Astrocyte (in vitro differentiated cells and primary cell): Measurements from ENCODE around the gene DLGAP1. TPM values are rescaled to one million over a fixed set of nuclear protein-coding genes. Genes with fewer than 3 reads are reported as not detected.

ENCODE experiments used
- DNase-seq: peaks from one replicate; pipeline ENCODE4 v3.0.0-alpha.2; 2010; ENCODE audit warnings: low read depth
- FAIRE-seq: peaks from 2 replicates; lab custom pipeline; 2011; peaks lifted over from hg19 to GRCh38; lab: Jason Lieb, UNC
- H2AFZ ChIP-seq: 2 replicates; pipeline ENCODE4 v1.6.0; 2012; ENCODE audit warnings: low read depth, low read length, inconsistent platforms
- H3K27ac ChIP-seq: 2 replicates; pipeline ENCODE4 v1.5.1; 2011; ENCODE audit warnings: low read depth, low read length, inconsistent platforms
- H3K27me3 ChIP-seq: 2 replicates; pipeline ENCODE4 v1.6.0; 2011; ENCODE audit warnings: low read length, inconsistent platforms; ENCODE audit not compliant: insufficient read depth
- H3K36me3 ChIP-seq: 2 replicates; pipeline ENCODE4 v1.5.1; 2011; ENCODE audit warnings: low read length, inconsistent platforms; ENCODE audit not compliant: insufficient read depth
- H3K4me1 ChIP-seq: 2 replicates; pipeline ENCODE4 v1.5.1; 2011; ENCODE audit warnings: low read length, inconsistent platforms; ENCODE audit not compliant: insufficient read depth
- H3K4me2 ChIP-seq: 2 replicates; pipeline ENCODE4 v1.6.0; 2012; ENCODE audit warnings: low read length, inconsistent platforms
- H3K4me3 ChIP-seq: 2 replicates; pipeline ENCODE4 v1.5.1; 2011; ENCODE audit warnings: low read depth, mild to moderate bottlenecking, low read length, inconsistent platforms; ENCODE audit not compliant: insufficient read depth
- H3K79me2 ChIP-seq: 2 replicates; pipeline ENCODE4 v1.6.0; 2012; ENCODE audit warnings: mild to moderate bottlenecking, low read length, inconsistent platforms; ENCODE audit not compliant: insufficient read depth
- H3K9ac ChIP-seq: 2 replicates; pipeline ENCODE4 v1.6.0; 2012; ENCODE audit warnings: mild to moderate bottlenecking, low read length, inconsistent platforms
- H3K9me3 ChIP-seq: 2 replicates; pipeline ENCODE4 v1.5.1; 2012; ENCODE audit warnings: low read depth, mild to moderate bottlenecking, low read length, inconsistent platforms; ENCODE audit not compliant: insufficient read depth
- H4K20me1 ChIP-seq: 2 replicates; pipeline ENCODE4 v1.6.0; 2012; ENCODE audit warnings: low read length, inconsistent platforms; ENCODE audit not compliant: insufficient read depth
- H3K27ac Mint-ChIP-seq: one replicate; pipeline ENCODE4 v1.8.0; 2021; ENCODE audit warnings: mild to moderate bottlenecking, mixed read lengths; ENCODE audit not compliant: unreplicated experiment
- H3K27me3 Mint-ChIP-seq: one replicate; pipeline ENCODE4 v1.8.0; 2021; ENCODE audit warnings: low read depth, mixed read lengths; ENCODE audit not compliant: unreplicated experiment
- H3K36me3 Mint-ChIP-seq: one replicate; pipeline ENCODE4 v1.8.0; 2021; ENCODE audit warnings: low read depth, mixed read lengths; ENCODE audit not compliant: unreplicated experiment
- H3K4me1 Mint-ChIP-seq: one replicate; pipeline ENCODE4 v1.8.0; 2021; ENCODE audit warnings: low read depth, mixed read lengths; ENCODE audit not compliant: unreplicated experiment
- H3K4me3 Mint-ChIP-seq: one replicate; pipeline ENCODE4 v1.8.0; 2021; ENCODE audit warnings: mild to moderate bottlenecking, moderate library complexity, mixed read lengths; ENCODE audit not compliant: unreplicated experiment
- H3K9me3 Mint-ChIP-seq: one replicate; pipeline ENCODE4 v1.8.0; 2021; ENCODE audit warnings: mild to moderate bottlenecking, mixed read lengths; ENCODE audit not compliant: unreplicated experiment
- CTCF ChIP-seq: IDR thresholded peaks from 2 replicates; pipeline ENCODE4 v1.5.1; 2011; ENCODE audit warnings: low read depth, mild to moderate bottlenecking, inconsistent platforms, low read length, moderate library complexity; ENCODE audit not compliant: insufficient read depth
- EZH2 ChIP-seq: IDR thresholded peaks from 2 replicates; pipeline ENCODE4 v1.6.1; 2012; ENCODE audit warnings: mild to moderate bottlenecking, low read length, inconsistent platforms; ENCODE audit not compliant: insufficient read depth
- total RNA-seq: library from RNA; stranded (reverse); gene quantifications from 2 replicates; pipeline ENCODE4 v1.2.1, GENCODE V29; 2021

DLGAP1 gene
- total RNA-seq, 1 donor from 2014 or later: 2.3 TPM

GRCh38 chr18:3554091-3554601 lies 901.0 kb downstream of the DLGAP1 start:
- peaks cover 9% of the 10 kb centered on the region for H3K4me1 Mint-ChIP-seq
- H3K4me3 Mint-ChIP-seq: no peak overlapping the region
- H3K4me1 ChIP-seq: no peaks in the 10 kb centered on the region
- H3K36me3 ChIP-seq: no peaks in the 10 kb centered on the region
- H3K27ac Mint-ChIP-seq: no peak overlapping the region
- TF ChIP-seq EZH2 (no peak), CTCF (no peak)
- FAIRE-seq (no peak), DNase-seq (peak; percentile 8)
- no peak overlapping the region for H3K9ac ChIP-seq
- no peak overlapping the region for H3K4me3 ChIP-seq
- H3K27me3 Mint-ChIP-seq: no peaks in the 10 kb centered on the region
- H3K79me2 ChIP-seq: no peaks in the 10 kb centered on the region
- no peak overlapping the region for H2AFZ ChIP-seq
- no peak overlapping the region for H3K4me2 ChIP-seq
- peaks cover 3% of the 10 kb centered on the region for H3K9me3 Mint-ChIP-seq
- H3K27me3 ChIP-seq: no peaks in the 10 kb centered on the region
- H4K20me1 ChIP-seq: no peaks in the 10 kb centered on the region
- H3K36me3 Mint-ChIP-seq: no peaks in the 10 kb centered on the region
- no peak overlapping the region for H3K27ac ChIP-seq
- H3K9me3 ChIP-seq: no peaks in the 10 kb centered on the region

GRCh38 chr18:3552305-3552704 lies 902.8 kb downstream of the DLGAP1 start:
- no peak overlapping the region for H3K4me2 ChIP-seq
- no peaks in the 10 kb centered on the region for H3K27me3 ChIP-seq
- no peaks in the 10 kb centered on the region for H3K79me2 ChIP-seq
- no peaks in the 10 kb centered on the region for H4K20me1 ChIP-seq
- FAIRE-seq: no peak
- peaks cover 9% of the 10 kb centered on the region for H3K4me1 Mint-ChIP-seq
- TF ChIP-seq EZH2 (no peak), CTCF (no peak)
- peak overlapping the region; percentile 53 for H3K27ac Mint-ChIP-seq
- H3K4me1 ChIP-seq: no peaks in the 10 kb centered on the region
- no peaks in the 10 kb centered on the region for H3K27me3 Mint-ChIP-seq
- H3K36me3 Mint-ChIP-seq: no peaks in the 10 kb centered on the region
- H2AFZ ChIP-seq: no peak overlapping the region
- peaks cover 3% of the 10 kb centered on the region for H3K9me3 Mint-ChIP-seq
- H3K4me3 ChIP-seq: no peak overlapping the region
- DNase-seq: no peak
- H3K4me3 Mint-ChIP-seq: no peak overlapping the region
- H3K27ac ChIP-seq: no peak overlapping the region
- H3K9ac ChIP-seq: no peak overlapping the region
- H3K36me3 ChIP-seq: no peaks in the 10 kb centered on the region
- no peaks in the 10 kb centered on the region for H3K9me3 ChIP-seq

- H3K4me3 ChIP-seq: no peak overlapping the region
- Mint-ChIP-seq H3K4me1 (no peaks in the 10 kb centered on the region), H3K27ac (no peak overlapping the region), H3K4me3 (no peak overlapping the region), H3K9me3 (peaks cover 3% of the 10 kb centered on the region), H3K36me3 (no peaks in the 10 kb centered on the region), H3K27me3 (no peaks in the 10 kb centered on the region)
- DNase-seq: no peak
- H3K9me3 ChIP-seq: no peaks in the 10 kb centered on the region
- TF ChIP-seq CTCF (no peak), EZH2 (no peak)
- H3K9ac ChIP-seq: no peak overlapping the region
- no peaks in the 10 kb centered on the region for H3K36me3 ChIP-seq
- no peak overlapping the region for H3K27ac ChIP-seq
- no peaks in the 10 kb centered on the region for H3K79me2 ChIP-seq
- no peaks in the 10 kb centered on the region for H3K4me1 ChIP-seq
- FAIRE-seq: no peak
- no peaks in the 10 kb centered on the region for H4K20me1 ChIP-seq
- H2AFZ ChIP-seq: no peak overlapping the region
- H3K27me3 ChIP-seq: no peaks in the 10 kb centered on the region
- no peak overlapping the region for H3K4me2 ChIP-seq
Observed at GRCh38 chr18:3547891-3548615, 907.1 kb downstream of the DLGAP1 start.
